ENCODE measurements around the gene RIMS4.
"Not testable (repeated sequence)": the region's sequence is repeated elsewhere in the genome, so short reads cannot be mapped to it uniquely, and the experiment has no call there.

RIMS4 gene

GRCh38 chr20:44830523-44830922 is 20.2 kb upstream of the RIMS4 start:
- no peak for DNase-seq (ENCODE audit: low spot score)

GRCh38 chr20:44829688-44830087 is 19.3 kb upstream of the RIMS4 start:
- DNase-seq (ENCODE audit: low spot score) = no peak

- no peak for DNase-seq (ENCODE audit: low spot score)
Observed at GRCh38 chr20:44828640-44829039, 18.3 kb upstream of the RIMS4 start.

- DNase-seq (ENCODE audit: low spot score) = no peak
Observed at GRCh38 chr20:44827401-44827800, 17.1 kb upstream of the RIMS4 start.

- DNase-seq (ENCODE audit: low spot score) = not testable (repeated sequence)
Observed at GRCh38 chr20:44821576-44821975, 11.2 kb upstream of the RIMS4 start.

GRCh38 chr20:44819936-44820335 is 9.6 kb upstream of the RIMS4 start:
- no peak for DNase-seq (ENCODE audit: low spot score)

- DNase-seq (ENCODE audit: low spot score) = no peak
Observed at GRCh38 chr20:44817143-44817910, 7.0 kb upstream of the RIMS4 start.

GRCh38 chr20:44814937-44815336 is 4.6 kb upstream of the RIMS4 start:
- no peak for DNase-seq (ENCODE audit: low spot score)

GRCh38 chr20:44811150-44811685 is 872 bp upstream of the RIMS4 start:
- no peak for DNase-seq (ENCODE audit: low spot score)

- DNase-seq (ENCODE audit: low spot score) = no peak
Observed at GRCh38 chr20:44810061-44810390, 320 bp downstream of the RIMS4 start.

GRCh38 chr20:44809380-44810060 is 826 bp downstream of the RIMS4 start:
- no peak for DNase-seq (ENCODE audit: low spot score)

- DNase-seq (ENCODE audit: low spot score) = no peak
Observed at GRCh38 chr20:44807684-44808056, 2.7 kb downstream of the RIMS4 start.

- DNase-seq (ENCODE audit: low spot score) = no peak
Observed at GRCh38 chr20:44807051-44807683, 3.2 kb downstream of the RIMS4 start.

- DNase-seq (ENCODE audit: low spot score) = peak; percentile 64
Observed at GRCh38 chr20:44805979-44806620, 4.2 kb downstream of the RIMS4 start.

- DNase-seq (ENCODE audit: low spot score) = no peak
Observed at GRCh38 chr20:44805335-44805978, 4.9 kb downstream of the RIMS4 start.

GRCh38 chr20:44803383-44803941 is 6.9 kb downstream of the RIMS4 start:
- no peak for DNase-seq (ENCODE audit: low spot score)

- DNase-seq (ENCODE audit: low spot score) = no peak
Observed at GRCh38 chr20:44802702-44803101, 7.6 kb downstream of the RIMS4 start.

GRCh38 chr20:44800391-44801046 is 9.8 kb downstream of the RIMS4 start:
- no peak for DNase-seq (ENCODE audit: low spot score)

- no peak for DNase-seq (ENCODE audit: low spot score)
Observed at GRCh38 chr20:44799691-44800090, 10.7 kb downstream of the RIMS4 start.

- no peak for DNase-seq (ENCODE audit: low spot score)
Observed at GRCh38 chr20:44796758-44797457, 13.4 kb downstream of the RIMS4 start.

- DNase-seq (ENCODE audit: low spot score) = no peak
Observed at GRCh38 chr20:44796311-44796710, 14.0 kb downstream of the RIMS4 start.

Measured in AG20443 (cell line).